Measurements from ENCODE around the gene MAFG. TPM values are rescaled to one million over a fixed set of nuclear protein-coding genes. Genes with fewer than 3 reads are reported as not detected.

Gene MAFG
- total and polyA plus RNA-seq, 9 of the 15 experiments (the other 6 are each of a cell fraction or from before 2014, with no cell fraction given): 1.1 to 58.1 (median 24.9) TPM

- TF ChIP-seq LCOR (CRISPR knock-in tag; IDR thresholded peaks at IDR 0.05): peak; percentile 71; the same call in 1 of the 2 replicates
- no peak for TF ChIP-seq CCAR2 (IDR thresholded peaks at IDR 0.05; ENCODE audit: low read depth, low read length)
- TF ChIP-seq KDM4B (IDR thresholded peaks at IDR 0.05; ENCODE audit: borderline replicate concordance in 2 of 2, low read depth in 1 of 2): peak in 1 of 2 experiments; percentile 84; a peak in 1 of 4 replicates
- TF ChIP-seq MXD1 (CRISPR knock-in tag; IDR thresholded peaks at IDR 0.05; ENCODE audit: borderline replicate concordance, poor library complexity, severe bottlenecking): peak; percentile 75
- TF ChIP-seq E4F1 (CRISPR knock-in tag; IDR thresholded peaks at IDR 0.05; ENCODE audit: borderline replicate concordance): no peak
- peak; percentile 53 for TF ChIP-seq NFIC (IDR thresholded peaks at IDR 0.05)
- no peak for TF ChIP-seq MIER1 (IDR thresholded peaks at IDR 0.05; ENCODE audit: low read depth)
- TF ChIP-seq, protein P1, sequence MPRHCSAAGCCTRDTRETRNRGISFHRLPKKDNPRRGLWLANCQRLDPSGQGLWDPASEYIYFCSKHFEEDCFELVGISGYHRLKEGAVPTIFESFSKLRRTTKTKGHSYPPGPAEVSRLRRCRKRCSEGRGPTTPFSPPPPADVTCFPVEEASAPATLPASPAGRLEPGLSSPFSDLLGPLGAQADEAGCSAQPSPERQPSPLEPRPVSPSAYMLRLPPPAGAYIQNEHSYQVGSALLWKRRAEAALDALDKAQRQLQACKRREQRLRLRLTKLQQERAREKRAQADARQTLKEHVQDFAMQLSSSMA (CRISPR knock-in tag; IDR thresholded peaks at IDR 0.05): 0 out of 2 replicates have a peak, but pooled peaks have one; percentile 27
- TF ChIP-seq ZNF778 (CRISPR knock-in tag; IDR thresholded peaks at IDR 0.05): no peak
- TF ChIP-seq ZNF589 (CRISPR knock-in tag; IDR thresholded peaks at IDR 0.05; ENCODE audit: low read depth): no peak; the same call in 1 of the 2 replicates
- TF ChIP-seq CHAMP1 (IDR thresholded peaks at IDR 0.05): no peak
- TF ChIP-seq MTA1 (IDR thresholded peaks at IDR 0.05; ENCODE audit: borderline replicate concordance): 0 out of 2 replicates have a peak, but pooled peaks have one; percentile 28
- TF ChIP-seq ZBTB2 (IDR thresholded peaks at IDR 0.05): peak; percentile 87
- 0 out of 2 replicates have a peak, but pooled peaks have one; percentile 30 for TF ChIP-seq BCL6 (CRISPR knock-in tag; IDR thresholded peaks at IDR 0.05)
- no peak for TF ChIP-seq PYGO2 (tag; IDR thresholded peaks at IDR 0.05)
- 0 out of 4 replicates have a peak, but pooled peaks have one; percentile 16 to 20 for TF ChIP-seq UBTF (IDR thresholded peaks at IDR 0.05; ENCODE audit: borderline replicate concordance in 1 of 2, low read depth in 2 of 2, low read length in 2 of 2)
Measured at GRCh38 chr17:81871387-81872230, 55.9 kb downstream of the MAFG start (continued).
